GM10266 (cell line): ENCODE measurements around the gene TGFB3.
A peak's percentile ranks its signal among the peaks of the same experiment; 100 is the strongest.

ENCODE experiments used
- DNase-seq: peaks from one replicate; pipeline ENCODE4 v3.0.0; 2012; ENCODE audit errors: extremely low spot score
- CTCF ChIP-seq: IDR thresholded peaks from 2 replicates; pipeline ENCODE4 v1.5.1; 2012; ENCODE audit warnings: mild to moderate bottlenecking, low read depth; ENCODE audit not compliant: control insufficient read depth, insufficient read depth; ENCODE audit errors: missing control alignments

TGFB3 gene

GRCh38 chr14:75981426-75982265 is at the start of gene TGFB3:
TSS of gene TGFB3 (minus strand) at chr14:75981995. CDS start at chr14:75980893, 1,102 bp downstream.
- no peak for TF ChIP-seq CTCF
- DNase-seq: peak; percentile 89

- DNase-seq: no peak
- no peak for TF ChIP-seq CTCF
These were observed 42.6 kb upstream of the TGFB3 start for GRCh38 chr14:76024211-76024907.

- no peak for TF ChIP-seq CTCF
- DNase-seq: no peak
These were observed 42.0 kb upstream of the TGFB3 start for GRCh38 chr14:76023757-76024156.

- no peak for TF ChIP-seq CTCF
- no peak for DNase-seq
These were observed 41.2 kb upstream of the TGFB3 start for GRCh38 chr14:76022991-76023390.

- DNase-seq: no peak
These were observed 37.9 kb upstream of the TGFB3 start for GRCh38 chr14:76019676-76020075.

GRCh38 chr14:76015668-76016067 is 33.9 kb upstream of the TGFB3 start:
- DNase-seq: no peak
- TF ChIP-seq CTCF: no peak

More at GRCh38 chr14:76019676-76020075, 37.9 kb upstream of the TGFB3 start:
- no peak for TF ChIP-seq CTCF

- no peak for DNase-seq
- TF ChIP-seq CTCF: no peak
These were observed 33.4 kb upstream of the TGFB3 start for GRCh38 chr14:76015191-76015590.
